ENCODE data around the gene PNPLA3.

The PNPLA3 gene, protein sequence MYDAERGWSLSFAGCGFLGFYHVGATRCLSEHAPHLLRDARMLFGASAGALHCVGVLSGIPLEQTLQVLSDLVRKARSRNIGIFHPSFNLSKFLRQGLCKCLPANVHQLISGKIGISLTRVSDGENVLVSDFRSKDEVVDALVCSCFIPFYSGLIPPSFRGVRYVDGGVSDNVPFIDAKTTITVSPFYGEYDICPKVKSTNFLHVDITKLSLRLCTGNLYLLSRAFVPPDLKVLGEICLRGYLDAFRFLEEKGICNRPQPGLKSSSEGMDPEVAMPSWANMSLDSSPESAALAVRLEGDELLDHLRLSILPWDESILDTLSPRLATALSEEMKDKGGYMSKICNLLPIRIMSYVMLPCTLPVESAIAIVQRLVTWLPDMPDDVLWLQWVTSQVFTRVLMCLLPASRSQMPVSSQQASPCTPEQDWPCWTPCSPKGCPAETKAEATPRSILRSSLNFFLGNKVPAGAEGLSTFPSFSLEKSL

GRCh38 chr22:43923631-43924464, at the start of gene PNPLA3:
Gene PNPLA3 (plus strand): TSS chr22:43923805. CDS start chr22:43923912, 107 bp downstream.
- peak; percentile 32 to 78 (median 66) for DNase-seq

GRCh38 chr22:43876866-43877509, 46.6 kb upstream of the PNPLA3 start:
- no peak for DNase-seq

DNA sequence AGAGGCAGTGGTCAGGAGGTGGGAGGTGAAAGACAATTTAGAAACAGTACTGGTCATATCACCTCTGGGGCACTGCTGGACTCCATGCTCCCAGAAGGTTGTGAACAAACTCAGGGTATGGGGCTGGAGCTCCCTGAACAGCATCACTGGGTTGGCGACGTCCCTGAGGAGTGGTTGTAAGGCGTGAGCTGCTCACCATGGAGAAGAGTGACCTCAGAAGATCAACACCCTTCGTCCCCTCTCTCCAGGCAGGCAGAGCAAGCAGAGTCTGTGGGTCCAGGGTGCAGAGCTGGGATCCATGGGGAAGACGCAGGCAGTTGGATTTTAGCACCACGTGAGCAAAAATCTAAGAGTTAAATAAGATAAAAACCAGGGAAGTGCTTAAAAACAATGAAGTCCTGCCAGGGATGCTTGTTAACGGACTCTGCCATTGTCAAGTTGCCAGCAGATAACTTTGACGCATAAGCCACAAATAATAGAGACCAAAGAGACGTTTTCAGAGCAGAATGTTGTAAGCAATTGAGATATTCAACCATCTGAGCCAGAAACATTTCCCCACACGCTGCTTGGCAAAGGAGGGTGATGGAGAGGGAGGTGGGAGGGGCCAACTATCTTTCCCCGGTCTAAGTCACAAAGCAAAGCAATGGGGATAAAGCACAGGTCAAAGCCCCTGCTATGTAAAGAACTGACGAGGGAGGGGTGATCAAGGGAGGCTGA, 45.4 kb upstream of the PNPLA3 start:
- no peak for DNase-seq

DNA sequence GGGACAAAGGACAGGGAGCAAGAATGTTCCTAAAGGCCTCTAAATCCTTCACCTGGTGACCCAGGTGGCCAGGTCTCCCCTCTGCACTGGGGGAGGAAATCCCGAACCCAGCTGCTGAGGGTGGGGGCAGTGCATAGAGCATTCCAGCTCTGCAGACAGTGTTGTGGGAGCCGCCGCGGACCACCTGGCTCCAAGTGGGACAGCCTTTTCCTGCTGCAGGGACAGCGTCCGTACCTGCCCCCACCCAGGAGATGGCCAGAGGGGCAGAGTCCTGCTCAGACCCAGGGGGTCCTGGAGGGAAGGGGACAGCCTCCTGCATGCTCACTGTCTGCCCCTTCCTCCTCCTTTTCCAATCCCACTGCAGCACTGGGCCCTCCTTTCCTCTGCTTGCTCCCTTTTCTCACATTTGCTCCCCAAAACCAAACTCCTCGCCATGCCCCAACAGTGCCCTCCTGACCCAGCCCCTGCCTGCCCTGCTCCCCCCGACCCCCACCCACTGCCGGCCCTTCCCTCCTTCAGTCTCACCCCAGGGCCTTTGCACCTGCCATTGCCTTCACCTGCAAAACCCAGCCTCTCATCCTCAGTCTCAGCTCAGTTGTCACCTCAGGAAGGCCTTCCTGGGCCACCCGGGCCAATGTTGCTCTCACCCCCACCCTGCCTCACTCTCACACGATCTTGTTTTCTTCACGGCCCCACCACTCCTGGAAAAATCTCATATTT, 44.6 kb upstream of the PNPLA3 start:
- DNase-seq: no peak

- no peak for DNase-seq
Observed at GRCh38 chr22:43879901-43880540, 43.6 kb upstream of the PNPLA3 start.

DNA sequence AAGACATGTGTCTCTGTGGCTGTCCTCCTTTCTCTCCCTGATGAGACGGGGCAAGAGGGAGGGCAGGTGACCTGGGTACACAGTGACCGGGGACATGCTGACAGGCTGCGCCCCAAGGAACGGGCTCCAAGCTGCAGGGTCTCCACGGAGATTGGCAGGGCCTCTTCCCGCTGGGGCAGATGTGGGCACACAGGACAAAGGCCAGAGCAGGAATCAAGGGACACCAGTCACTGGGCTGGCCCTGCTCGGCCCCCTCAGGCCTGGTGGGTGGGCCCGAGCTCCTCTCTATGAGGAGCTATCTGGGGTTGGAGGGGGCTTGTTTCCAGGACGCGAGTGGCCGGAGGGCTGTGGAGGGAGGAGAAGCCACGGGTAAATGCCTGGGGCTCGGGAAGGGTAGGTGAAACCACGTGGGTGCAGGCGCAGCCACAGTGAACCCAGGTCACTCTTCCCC, 43.0 kb upstream of the PNPLA3 start:
- no peak for DNase-seq

GRCh38 chr22:43881091-43882061, 42.2 kb upstream of the PNPLA3 start:
- DNase-seq: no peak

GRCh38 chr22:43882122-43882767, 41.4 kb upstream of the PNPLA3 start:
- no peak for DNase-seq

GRCh38 chr22:43883012-43883661, 40.5 kb upstream of the PNPLA3 start:
- peak in 3 of 6 experiments; percentile 12 to 24 (median 19) for DNase-seq

DNA sequence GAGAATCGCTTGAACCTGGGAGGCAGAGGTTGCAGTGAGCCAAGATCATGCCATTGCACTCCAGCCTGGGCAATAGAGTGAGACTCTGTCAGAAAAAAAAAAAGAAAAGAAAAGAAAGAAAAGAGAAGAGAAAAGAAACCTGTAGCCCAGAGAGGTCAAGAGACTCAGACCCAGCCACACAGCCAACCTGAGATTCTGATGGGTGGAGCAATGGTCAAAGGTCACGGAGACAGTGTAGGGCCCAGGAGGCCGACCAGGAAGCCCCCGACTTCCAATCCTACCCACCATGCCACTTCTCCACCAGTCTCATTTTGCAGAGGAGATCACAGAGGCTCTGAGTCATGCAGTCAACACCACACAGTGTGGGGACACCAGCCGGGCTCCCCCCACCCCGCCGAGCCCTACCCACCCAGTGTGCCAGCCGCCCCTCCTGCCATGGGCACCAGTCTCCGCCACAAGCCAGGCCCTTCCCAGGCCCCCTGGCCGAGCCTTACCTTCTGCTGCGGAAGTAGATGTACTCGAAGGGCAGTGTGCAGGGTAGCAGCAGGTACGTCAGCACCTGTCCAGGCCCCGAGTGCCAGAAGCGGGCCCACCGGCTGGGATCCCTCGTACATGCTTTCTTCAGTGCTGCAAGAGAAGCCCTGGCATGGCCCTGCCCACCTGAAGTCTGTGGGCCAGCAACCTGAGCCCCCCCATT, 39.7 kb upstream of the PNPLA3 start:
- no peak for DNase-seq

GRCh38 chr22:43884600-43885318, 38.8 kb upstream of the PNPLA3 start:
- DNase-seq: peak in 1 of 6 experiments; percentile 11

DNA sequence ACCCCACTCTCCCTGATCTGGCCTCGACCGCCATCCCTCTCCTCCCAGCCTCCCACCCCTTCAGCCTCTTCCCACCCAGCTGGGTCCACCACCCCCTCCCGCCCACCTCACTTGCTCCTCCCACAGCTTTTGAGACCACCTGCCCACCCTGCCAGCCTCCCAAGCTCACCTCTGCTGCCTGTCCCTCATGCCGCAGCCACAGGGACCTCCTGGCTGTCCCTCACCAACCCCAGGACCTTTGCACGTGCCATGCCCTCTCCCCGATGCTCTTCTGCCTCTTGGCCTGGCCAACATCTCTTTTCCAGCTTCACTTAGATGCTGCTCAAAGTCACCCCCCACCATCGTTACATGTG, 38.3 kb upstream of the PNPLA3 start:
- DNase-seq: no peak

DNA sequence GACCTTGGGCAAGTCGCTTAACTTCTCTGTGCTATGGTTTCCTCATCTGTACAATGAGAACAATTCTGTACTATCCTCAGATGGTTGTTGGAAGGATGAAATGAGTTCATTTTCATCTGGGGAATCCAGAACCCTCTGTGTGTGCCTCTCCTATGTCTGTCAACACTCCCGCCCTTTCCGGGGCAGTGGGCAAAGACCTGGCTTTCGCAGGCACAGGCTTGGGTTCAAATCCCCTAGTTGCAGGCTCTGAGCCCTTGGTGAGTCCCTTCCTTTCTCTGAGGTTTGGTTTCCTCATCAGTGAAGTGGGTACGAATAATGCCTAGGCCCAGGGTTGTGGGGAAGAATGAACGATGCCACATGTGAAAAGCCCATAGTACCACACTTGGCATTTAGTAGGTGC, 37.8 kb upstream of the PNPLA3 start:
- no peak for DNase-seq

GRCh38 chr22:43886231-43886630, 37.4 kb upstream of the PNPLA3 start:
- DNase-seq: no peak

DNA sequence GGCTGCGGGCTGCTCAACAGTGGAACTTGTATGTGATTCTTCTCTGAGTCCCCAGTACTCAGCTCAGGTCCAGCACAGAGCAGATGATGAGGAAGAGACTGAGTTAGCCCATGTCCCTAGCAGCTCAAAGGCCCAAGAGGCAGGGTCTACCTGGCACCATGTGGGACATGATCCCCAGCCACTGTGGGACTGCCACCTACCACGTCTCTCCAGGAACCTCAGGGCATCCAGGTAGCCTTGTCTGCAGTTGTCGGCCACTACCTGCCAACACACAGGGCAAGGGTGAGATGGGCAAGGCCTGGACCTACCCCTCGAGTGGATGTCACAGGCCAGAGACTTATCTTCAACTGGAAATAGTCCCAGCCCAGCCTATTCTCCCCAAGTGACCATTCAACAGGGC, 36.2 kb upstream of the PNPLA3 start:
- DNase-seq: no peak

- no peak for DNase-seq
Observed at GRCh38 chr22:43888740-43889139, 34.9 kb upstream of the PNPLA3 start.

DNA sequence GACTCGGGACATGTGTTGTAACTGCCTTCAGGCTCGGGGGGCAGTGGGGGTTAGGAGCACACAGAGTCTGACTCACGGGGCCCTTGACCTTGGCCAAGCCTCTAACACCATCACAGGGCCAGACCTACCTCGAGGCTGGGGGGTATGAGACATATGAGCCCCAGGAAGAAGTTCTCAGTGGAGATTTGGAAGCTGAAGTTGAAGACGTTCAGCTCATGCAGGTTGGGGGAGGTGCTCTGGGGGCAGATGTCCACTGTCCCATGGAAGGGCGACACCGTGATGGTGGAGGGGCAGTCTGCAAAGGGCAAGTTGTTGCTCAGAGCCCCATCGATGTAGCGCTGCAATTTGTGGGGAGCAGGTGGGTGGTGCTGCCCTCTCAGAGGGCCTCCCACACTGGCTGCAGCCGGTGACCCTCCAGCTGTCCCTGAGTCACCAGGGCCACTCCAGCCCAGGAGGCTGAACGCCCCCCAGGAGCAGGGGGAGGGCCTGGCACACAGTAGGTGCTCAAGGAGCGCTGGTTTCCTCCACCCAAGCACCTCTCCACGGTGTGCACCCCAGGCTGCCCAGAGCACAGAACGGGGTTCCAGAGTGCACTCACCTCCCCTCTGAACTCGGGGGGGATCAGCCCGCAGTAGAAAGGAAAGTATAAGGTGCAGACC, 34.3 kb upstream of the PNPLA3 start:
- no peak for DNase-seq

Measured in stimulated activated naive CD4-positive, alpha-beta T cell (primary cell).